HEK293 (cell line): ENCODE results near the gene TMOD1.

Source experiments
- CTCF ChIA-PET: fragments of 350-600 bp; formaldehyde crosslinking; extraction: SDS; loops from one replicate; lab custom pipeline; 2021; ENCODE audit warnings: antibody characterized with exemption; lab: Yijun Ruan, JAX
- POLR2A ChIA-PET: fragments of 300-600 bp; formaldehyde crosslinking; extraction: SDS; loops from one replicate; lab custom pipeline; 2020; ENCODE audit warnings: antibody characterized with exemption, inconsistent platforms; lab: Yijun Ruan, JAX
- H3K27ac ChIP-seq: fragments of 200-500 bp; sonication (Bioruptor generic); 2 replicates; pipeline ENCODE4 v1.5.1; 2014; ENCODE audit warnings: low read depth, low read length, control low read depth, inconsistent platforms; ENCODE audit errors: extremely low read depth
- H3K36me3 ChIP-seq, 2 experiments: fragments of 200-500 bp in 1 of 2; sonication (Bioruptor generic) in 1 of 2; 1 replicate in 1 of 2; 2 replicates in 1 of 2; pipeline ENCODE4 v1.5.1; 2014 to 2017; ENCODE audit warnings: inconsistent platforms in 2 of 2, low read length in 2 of 2; ENCODE audit not compliant: control insufficient read depth in 2 of 2, insufficient read depth in 1 of 2
- H3K4me1 ChIP-seq: fragments of 200-500 bp; sonication (Bioruptor generic); 2 replicates; pipeline ENCODE4 v1.5.1; 2014; ENCODE audit warnings: mild to moderate bottlenecking, low read length, inconsistent platforms; ENCODE audit not compliant: control insufficient read depth, insufficient read depth
- H3K4me3 ChIP-seq: 2 replicates; pipeline ENCODE4 v1.5.1; 2011; ENCODE audit warnings: low read depth, mild to moderate bottlenecking, control low read depth, low read length, moderate library complexity
- H3K9me3 ChIP-seq: fragments of 200-500 bp; sonication (Bioruptor generic); 2 replicates; pipeline ENCODE4 v1.5.1; 2014; ENCODE audit warnings: low read depth, low read length, inconsistent platforms; ENCODE audit not compliant: control insufficient read depth, insufficient read depth
- EGR2 ChIP-seq: fragments of 450-650 bp; formaldehyde crosslinking; IDR thresholded peaks from 2 replicates; pipeline ENCODE4 v1.5.1; 2016; ENCODE audit warnings: low read depth, missing biosample characterization, missing genetic modification characterization
- GFI1B ChIP-seq: fragments of 450-650 bp; formaldehyde crosslinking; IDR thresholded peaks from 2 replicates; pipeline ENCODE4 v1.5.1; 2016; ENCODE audit warnings: missing biosample characterization, missing genetic modification characterization
- GLIS1 ChIP-seq: fragments of 450-650 bp; formaldehyde crosslinking; IDR thresholded peaks from 2 replicates; pipeline ENCODE4 v1.5.1; 2016; ENCODE audit warnings: missing biosample characterization, missing genetic modification characterization
- KLF7 ChIP-seq: fragments of 450-650 bp; formaldehyde crosslinking; IDR thresholded peaks from 2 replicates; pipeline ENCODE4 v1.5.1; 2016; ENCODE audit warnings: missing biosample characterization, missing genetic modification characterization, borderline replicate concordance
- PRDM1 ChIP-seq: fragments of 450-650 bp; formaldehyde crosslinking; IDR thresholded peaks from 2 replicates; pipeline ENCODE4; 2016; ENCODE audit warnings: missing biosample characterization, missing genetic modification characterization
- SETDB1 ChIP-seq: IDR thresholded peaks from one replicate; pipeline ENCODE4 v1.6.1; 2017; ENCODE audit warnings: mild to moderate bottlenecking, low read length, moderate library complexity, mixed read lengths; ENCODE audit not compliant: insufficient read length
- ZBTB21 ChIP-seq: fragments of 450-650 bp; formaldehyde crosslinking; IDR thresholded peaks from 2 replicates; pipeline ENCODE4 v1.5.1; 2017; ENCODE audit warnings: missing biosample characterization, missing genetic modification characterization
- ZBTB7A ChIP-seq: fragments of 450-650 bp; formaldehyde crosslinking; IDR thresholded peaks from 2 replicates; pipeline ENCODE4 v1.5.1; 2016; ENCODE audit warnings: low read depth, missing biosample characterization, missing genetic modification characterization
- ZBTB8A ChIP-seq: fragments of 450-650 bp; formaldehyde crosslinking; IDR thresholded peaks from 2 replicates; pipeline ENCODE4 v1.5.1; 2016; ENCODE audit warnings: missing biosample characterization, missing genetic modification characterization
- ZFHX2 ChIP-seq: fragments of 450-650 bp; formaldehyde crosslinking; conservative IDR thresholded peaks from 2 replicates; pipeline ENCODE4 v1.5.1; 2016; ENCODE audit warnings: missing biosample characterization, missing genetic modification characterization
- ZNF121 ChIP-seq: fragments of 450-650 bp; formaldehyde crosslinking; IDR thresholded peaks from 2 replicates; pipeline ENCODE4 v1.5.1; 2016; ENCODE audit warnings: missing biosample characterization, missing genetic modification characterization
- ZNF155 ChIP-seq: fragments of 450-650 bp; formaldehyde crosslinking; IDR thresholded peaks from 2 replicates; pipeline ENCODE4 v1.5.1; 2016; ENCODE audit warnings: missing biosample characterization, missing genetic modification characterization
- ZNF2 ChIP-seq: fragments of 450-650 bp; formaldehyde crosslinking; IDR thresholded peaks from 2 replicates; pipeline ENCODE4 v1.5.1; 2016; ENCODE audit warnings: missing biosample characterization, missing genetic modification characterization
- ZNF214 ChIP-seq: fragments of 450-650 bp; formaldehyde crosslinking; IDR thresholded peaks from 2 replicates; pipeline ENCODE4 v1.5.1; 2017; ENCODE audit warnings: missing biosample characterization, mild to moderate bottlenecking, missing genetic modification characterization, borderline replicate concordance
- ZNF514 ChIP-seq: fragments of 450-650 bp; formaldehyde crosslinking; IDR thresholded peaks from 2 replicates; pipeline ENCODE4 v1.5.1; 2016; ENCODE audit warnings: missing biosample characterization, missing genetic modification characterization
- ZNF555 ChIP-seq: fragments of 450-650 bp; formaldehyde crosslinking; conservative IDR thresholded peaks from 2 replicates; pipeline ENCODE4 v1.5.1; 2017; ENCODE audit warnings: missing biosample characterization, mild to moderate bottlenecking, missing genetic modification characterization, inconsistent platforms
- ZNF560 ChIP-seq: fragments of 450-650 bp; formaldehyde crosslinking; IDR thresholded peaks from 2 replicates; pipeline ENCODE4 v1.5.1; 2017; ENCODE audit warnings: missing biosample characterization, missing genetic modification characterization, borderline replicate concordance
- ZNF596 ChIP-seq: fragments of 450-650 bp; IDR thresholded peaks from 2 replicates; pipeline ENCODE4 v1.5.0; 2018; ENCODE audit warnings: missing biosample characterization, mild to moderate bottlenecking, missing genetic modification characterization, moderate library complexity
- ZNF654 ChIP-seq: fragments of 450-650 bp; formaldehyde crosslinking; IDR thresholded peaks from 2 replicates; pipeline ENCODE4 v1.5.1; 2016; ENCODE audit warnings: low read depth, missing biosample characterization, missing genetic modification characterization
- ZNF658 ChIP-seq: fragments of 450-650 bp; formaldehyde crosslinking; IDR thresholded peaks from 2 replicates; pipeline ENCODE4; 2016; ENCODE audit warnings: missing biosample characterization, missing genetic modification characterization
- ZNF664 ChIP-seq: fragments of 450-650 bp; formaldehyde crosslinking; IDR thresholded peaks from 2 replicates; pipeline ENCODE4 v1.5.1; 2016; ENCODE audit warnings: missing biosample characterization, missing genetic modification characterization
- ZNF670 ChIP-seq: fragments of 450-650 bp; formaldehyde crosslinking; IDR thresholded peaks from 2 replicates; pipeline ENCODE4 v1.5.1; 2016; ENCODE audit warnings: missing biosample characterization, missing genetic modification characterization, low read depth
- ZNF701 ChIP-seq: fragments of 450-650 bp; formaldehyde crosslinking; IDR thresholded peaks from 2 replicates; pipeline ENCODE4 v1.5.1; 2016; ENCODE audit warnings: missing biosample characterization, missing genetic modification characterization
- TF ChIP-seq, protein P1 (sequence below): fragments of 450-650 bp; formaldehyde crosslinking; IDR thresholded peaks from 2 replicates; pipeline ENCODE4 v1.5.1; 2016; ENCODE audit warnings: missing biosample characterization, missing genetic modification characterization
- TF ChIP-seq, protein P2 (sequence below): fragments of 450-650 bp; formaldehyde crosslinking; IDR thresholded peaks from 2 replicates; pipeline ENCODE4 v1.5.1; 2016; ENCODE audit warnings: missing biosample characterization, missing genetic modification characterization
- TF ChIP-seq, protein P3 (sequence below): fragments of 450-650 bp; IDR thresholded peaks from 2 replicates; pipeline ENCODE4 v1.5.1; 2018; ENCODE audit warnings: missing biosample characterization, missing genetic modification characterization
- TF ChIP-seq, protein P4 (sequence below): fragments of 450-650 bp; formaldehyde crosslinking; IDR thresholded peaks from 2 replicates; pipeline ENCODE4 v1.5.1; 2017; ENCODE audit warnings: missing biosample characterization, missing genetic modification characterization
- TF ChIP-seq, protein P5 (sequence below): fragments of 450-650 bp; formaldehyde crosslinking; IDR thresholded peaks from 2 replicates; pipeline ENCODE4 v1.5.1; 2016; ENCODE audit warnings: missing biosample characterization, missing genetic modification characterization

The TMOD1 gene

DNA sequence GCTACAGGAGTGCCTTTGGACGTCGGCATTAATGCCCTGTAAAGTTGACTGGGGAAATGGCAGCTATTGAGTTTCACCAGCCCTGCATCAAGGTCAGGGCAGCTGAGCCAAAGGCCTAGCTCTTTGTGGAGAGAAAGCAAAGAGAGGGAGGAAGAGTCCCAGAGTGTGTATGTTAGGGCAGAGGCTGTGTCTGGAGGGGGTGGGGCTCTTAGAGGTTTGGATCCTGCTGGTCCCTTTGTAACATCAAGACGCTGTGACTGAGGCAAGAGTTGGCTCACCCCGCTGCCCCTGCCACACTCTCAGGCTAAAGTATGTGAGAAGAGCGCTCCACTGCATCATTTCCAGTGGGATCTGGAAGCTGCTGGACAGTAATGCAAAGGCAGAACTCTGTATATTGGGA, 34.3 kb downstream of the TMOD1 start:
- ChIA-PET POLR2A (no interaction called here), CTCF (interaction anchor here (0.7 to 1.2 kb wide), 2 partner anchors 68 to 133 kb away, joined by 3 read pairs; no protein-coding TSS in a partner anchor)
- TF ChIP-seq ZNF214 (tag by site-specific recombination) (no peak), ZNF654 (tag by site-specific recombination) (no peak), ZNF701 (no peak), ZNF555 (tag by site-specific recombination) (no peak), GFI1B (tag by site-specific recombination) (no peak), EGR2 (no peak), PRDM1 (tag by site-specific recombination) (no peak), ZNF560 (tag by site-specific recombination) (no peak)
- TF ChIP-seq, protein P1, sequence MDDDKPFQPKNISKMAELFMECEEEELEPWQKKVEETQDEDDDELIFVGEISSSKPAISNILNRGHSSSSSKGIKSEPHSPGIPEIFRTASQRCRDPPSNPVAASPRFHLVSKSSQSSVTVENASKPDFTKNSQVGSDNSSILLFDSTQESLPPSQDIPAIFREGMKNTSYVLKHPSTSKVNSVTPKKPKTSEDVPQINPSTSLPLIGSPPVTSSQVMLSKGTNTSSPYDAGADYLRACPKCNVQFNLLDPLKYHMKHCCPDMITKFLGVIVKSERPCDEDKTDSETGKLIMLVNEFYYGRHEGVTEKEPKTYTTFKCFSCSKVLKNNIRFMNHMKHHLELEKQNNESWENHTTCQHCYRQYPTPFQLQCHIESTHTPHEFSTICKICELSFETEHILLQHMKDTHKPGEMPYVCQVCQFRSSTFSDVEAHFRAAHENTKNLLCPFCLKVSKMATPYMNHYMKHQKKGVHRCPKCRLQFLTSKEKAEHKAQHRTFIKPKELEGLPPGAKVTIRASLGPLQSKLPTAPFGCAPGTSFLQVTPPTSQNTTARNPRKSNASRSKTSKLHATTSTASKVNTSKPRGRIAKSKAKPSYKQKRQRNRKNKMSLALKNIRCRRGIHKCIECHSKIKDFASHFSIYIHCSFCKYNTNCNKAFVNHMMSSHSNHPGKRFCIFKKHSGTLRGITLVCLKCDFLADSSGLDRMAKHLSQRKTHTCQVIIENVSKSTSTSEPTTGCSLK: no peak
- TF ChIP-seq, protein P2, sequence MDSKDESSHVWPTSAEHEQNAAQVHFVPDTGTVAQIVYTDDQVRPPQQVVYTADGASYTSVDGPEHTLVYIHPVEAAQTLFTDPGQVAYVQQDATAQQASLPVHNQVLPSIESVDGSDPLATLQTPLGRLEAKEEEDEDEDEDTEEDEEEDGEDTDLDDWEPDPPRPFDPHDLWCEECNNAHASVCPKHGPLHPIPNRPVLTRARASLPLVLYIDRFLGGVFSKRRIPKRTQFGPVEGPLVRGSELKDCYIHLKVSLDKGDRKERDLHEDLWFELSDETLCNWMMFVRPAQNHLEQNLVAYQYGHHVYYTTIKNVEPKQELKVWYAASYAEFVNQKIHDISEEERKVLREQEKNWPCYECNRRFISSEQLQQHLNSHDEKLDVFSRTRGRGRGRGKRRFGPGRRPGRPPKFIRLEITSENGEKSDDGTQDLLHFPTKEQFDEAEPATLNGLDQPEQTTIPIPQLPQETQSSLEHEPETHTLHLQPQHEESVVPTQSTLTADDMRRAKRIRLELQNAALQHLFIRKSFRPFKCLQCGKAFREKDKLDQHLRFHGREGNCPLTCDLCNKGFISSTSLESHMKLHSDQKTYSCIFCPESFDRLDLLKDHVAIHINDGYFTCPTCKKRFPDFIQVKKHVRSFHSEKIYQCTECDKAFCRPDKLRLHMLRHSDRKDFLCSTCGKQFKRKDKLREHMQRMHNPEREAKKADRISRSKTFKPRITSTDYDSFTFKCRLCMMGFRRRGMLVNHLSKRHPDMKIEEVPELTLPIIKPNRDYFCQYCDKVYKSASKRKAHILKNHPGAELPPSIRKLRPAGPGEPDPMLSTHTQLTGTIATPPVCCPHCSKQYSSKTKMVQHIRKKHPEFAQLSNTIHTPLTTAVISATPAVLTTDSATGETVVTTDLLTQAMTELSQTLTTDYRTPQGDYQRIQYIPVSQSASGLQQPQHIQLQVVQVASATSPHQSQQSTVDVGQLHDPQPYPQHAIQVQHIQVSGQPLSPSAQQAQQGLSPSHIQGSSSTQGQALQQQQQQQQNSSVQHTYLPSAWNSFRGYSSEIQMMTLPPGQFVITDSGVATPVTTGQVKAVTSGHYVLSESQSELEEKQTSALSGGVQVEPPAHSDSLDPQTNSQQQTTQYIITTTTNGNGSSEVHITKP (tag by site-specific recombination): no peak
- TF ChIP-seq, protein P3, sequence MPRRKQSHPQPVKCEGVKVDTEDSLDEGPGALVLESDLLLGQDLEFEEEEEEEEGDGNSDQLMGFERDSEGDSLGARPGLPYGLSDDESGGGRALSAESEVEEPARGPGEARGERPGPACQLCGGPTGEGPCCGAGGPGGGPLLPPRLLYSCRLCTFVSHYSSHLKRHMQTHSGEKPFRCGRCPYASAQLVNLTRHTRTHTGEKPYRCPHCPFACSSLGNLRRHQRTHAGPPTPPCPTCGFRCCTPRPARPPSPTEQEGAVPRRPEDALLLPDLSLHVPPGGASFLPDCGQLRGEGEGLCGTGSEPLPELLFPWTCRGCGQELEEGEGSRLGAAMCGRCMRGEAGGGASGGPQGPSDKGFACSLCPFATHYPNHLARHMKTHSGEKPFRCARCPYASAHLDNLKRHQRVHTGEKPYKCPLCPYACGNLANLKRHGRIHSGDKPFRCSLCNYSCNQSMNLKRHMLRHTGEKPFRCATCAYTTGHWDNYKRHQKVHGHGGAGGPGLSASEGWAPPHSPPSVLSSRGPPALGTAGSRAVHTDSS (tag by site-specific recombination): no peak
- TF ChIP-seq, protein P4, sequence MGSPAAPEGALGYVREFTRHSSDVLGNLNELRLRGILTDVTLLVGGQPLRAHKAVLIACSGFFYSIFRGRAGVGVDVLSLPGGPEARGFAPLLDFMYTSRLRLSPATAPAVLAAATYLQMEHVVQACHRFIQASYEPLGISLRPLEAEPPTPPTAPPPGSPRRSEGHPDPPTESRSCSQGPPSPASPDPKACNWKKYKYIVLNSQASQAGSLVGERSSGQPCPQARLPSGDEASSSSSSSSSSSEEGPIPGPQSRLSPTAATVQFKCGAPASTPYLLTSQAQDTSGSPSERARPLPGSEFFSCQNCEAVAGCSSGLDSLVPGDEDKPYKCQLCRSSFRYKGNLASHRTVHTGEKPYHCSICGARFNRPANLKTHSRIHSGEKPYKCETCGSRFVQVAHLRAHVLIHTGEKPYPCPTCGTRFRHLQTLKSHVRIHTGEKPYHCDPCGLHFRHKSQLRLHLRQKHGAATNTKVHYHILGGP (tag by site-specific recombination): no peak
- Histone ChIP-seq H3K9me3 (no peaks in the 10 kb centered on the region), H3K27ac (no peak overlapping the region), H3K4me3 (no peak overlapping the region), H3K4me1 (no peaks in the 10 kb centered on the region), H3K36me3 (peaks cover 0 to 56% of the 10 kb centered on the region in 2 experiments; a peak in 1 of 3 replicates)

DNA sequence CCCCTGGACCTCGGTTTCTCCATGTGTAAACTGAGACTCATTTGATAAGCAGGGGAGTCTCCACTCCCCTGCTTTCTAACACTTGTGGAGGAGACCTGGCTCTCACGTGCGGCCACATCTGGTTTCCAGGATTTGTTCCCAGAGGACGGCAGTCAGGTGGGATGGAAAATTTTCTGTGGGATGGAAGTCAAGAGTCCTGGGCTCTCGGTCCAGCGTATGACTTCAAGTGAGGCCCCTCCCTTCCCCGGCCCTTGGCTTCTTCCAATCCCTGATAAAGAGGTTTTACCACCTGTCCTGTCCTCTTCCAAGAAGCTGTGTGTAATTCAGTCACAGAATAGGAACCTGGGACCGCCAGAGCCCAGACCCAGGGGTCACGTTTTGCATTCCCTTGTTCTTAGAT, 35.0 kb downstream of the TMOD1 start:
- H3K27ac ChIP-seq: no peak overlapping the region
- H3K4me1 ChIP-seq: no peaks in the 10 kb centered on the region
- no peak overlapping the region for H3K4me3 ChIP-seq
- POLR2A ChIA-PET: no interaction called here
- CTCF ChIA-PET: interaction anchor here (0.6 to 1.2 kb wide), 3 partner anchors 18 to 68 kb away, joined by 3 to 4 read pairs (median 3); no protein-coding TSS in a partner anchor
- no peaks in the 10 kb centered on the region for H3K9me3 ChIP-seq
- H3K36me3 ChIP-seq: peaks cover 0 to 55% of the 10 kb centered on the region in 2 experiments; a peak in 1 of 3 replicates
- TF ChIP-seq GLIS1 (tag by site-specific recombination) (no peak), ZNF596 (tag by site-specific recombination) (no peak), KLF7 (tag by site-specific recombination) (no peak), ZBTB7A (tag by site-specific recombination) (no peak), ZNF670 (tag by site-specific recombination) (no peak), ZBTB8A (tag by site-specific recombination) (no peak), ZNF658 (tag by site-specific recombination) (no peak), ZBTB21 (tag by site-specific recombination) (no peak), ZNF514 (no peak), ZNF654 (tag by site-specific recombination) (no peak), ZFHX2 (tag by site-specific recombination) (no peak), SETDB1 (no peak), ZNF155 (tag by site-specific recombination) (no peak), ZNF664 (tag by site-specific recombination) (no peak), ZNF121 (tag by site-specific recombination) (no peak), ZNF2 (tag by site-specific recombination) (no peak)
- TF ChIP-seq, protein P5, sequence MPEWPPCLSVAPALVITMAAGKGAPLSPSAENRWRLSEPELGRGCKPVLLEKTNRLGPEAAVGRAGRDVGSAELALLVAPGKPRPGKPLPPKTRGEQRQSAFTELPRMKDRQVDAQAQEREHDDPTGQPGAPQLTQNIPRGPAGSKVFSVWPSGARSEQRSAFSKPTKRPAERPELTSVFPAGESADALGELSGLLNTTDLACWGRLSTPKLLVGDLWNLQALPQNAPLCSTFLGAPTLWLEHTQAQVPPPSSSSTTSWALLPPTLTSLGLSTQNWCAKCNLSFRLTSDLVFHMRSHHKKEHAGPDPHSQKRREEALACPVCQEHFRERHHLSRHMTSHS (tag by site-specific recombination): no peak
